NCI-H1105 treated with DMSO at 0.1 percent for 48 hours (cell line): ENCODE measurements around the gene ADGRL3.

Experiments used
- DNase-seq: peaks from one replicate; lab custom pipeline; 2025; lab: John Stamatoyannopoulos, UW

Gene ADGRL3

GRCh38 chr4:61638591-61638990 lies 438.5 kb downstream of the ADGRL3 start:
- DNase-seq: no peak

- DNase-seq: peak; percentile 31
Measured at GRCh38 chr4:61646746-61647350, 446.7 kb downstream of the ADGRL3 start.

- DNase-seq: no peak
Measured at GRCh38 chr4:61648264-61648663, 448.1 kb downstream of the ADGRL3 start.

- no peak for DNase-seq
Measured at GRCh38 chr4:61657016-61657415, 456.9 kb downstream of the ADGRL3 start.

GRCh38 chr4:61661960-61662359 lies 461.8 kb downstream of the ADGRL3 start:
- no peak for DNase-seq

GRCh38 chr4:61662362-61662761 lies 462.2 kb downstream of the ADGRL3 start:
- DNase-seq: no peak

- DNase-seq: no peak
Measured at GRCh38 chr4:61663310-61663709, 463.2 kb downstream of the ADGRL3 start.

GRCh38 chr4:61665649-61666048 lies 465.5 kb downstream of the ADGRL3 start:
- no peak for DNase-seq

- no peak for DNase-seq
Measured at GRCh38 chr4:61666244-61666643, 466.1 kb downstream of the ADGRL3 start.

GRCh38 chr4:61671599-61671998 lies 471.5 kb downstream of the ADGRL3 start:
- no peak for DNase-seq

GRCh38 chr4:61675464-61675863 lies 475.3 kb downstream of the ADGRL3 start:
- DNase-seq: no peak

- no peak for DNase-seq
Measured at GRCh38 chr4:61678297-61678696, 478.2 kb downstream of the ADGRL3 start.

- DNase-seq: no peak
Measured at GRCh38 chr4:61693520-61693919, 493.4 kb downstream of the ADGRL3 start.

GRCh38 chr4:61714387-61714911 lies 514.3 kb downstream of the ADGRL3 start:
- DNase-seq: no peak

GRCh38 chr4:61716426-61716825 lies 516.3 kb downstream of the ADGRL3 start:
- DNase-seq: no peak

GRCh38 chr4:61723492-61723891 lies 523.4 kb downstream of the ADGRL3 start:
- DNase-seq: no peak

GRCh38 chr4:61727286-61727685 lies 527.2 kb downstream of the ADGRL3 start:
- no peak for DNase-seq

GRCh38 chr4:61734409-61734808 lies 534.3 kb downstream of the ADGRL3 start:
- DNase-seq: no peak

- no peak for DNase-seq
Measured at GRCh38 chr4:61739887-61740286, 539.8 kb downstream of the ADGRL3 start.

GRCh38 chr4:61740886-61741285 lies 540.8 kb downstream of the ADGRL3 start:
- no peak for DNase-seq

- no peak for DNase-seq
Measured at GRCh38 chr4:61741327-61742096, 541.4 kb downstream of the ADGRL3 start.

- DNase-seq: no peak
Measured at GRCh38 chr4:61750810-61751209, 550.7 kb downstream of the ADGRL3 start.

GRCh38 chr4:61752617-61753016 lies 552.5 kb downstream of the ADGRL3 start:
- no peak for DNase-seq

- DNase-seq: no peak
Measured at GRCh38 chr4:61753739-61754138, 553.6 kb downstream of the ADGRL3 start.
